ENCODE data around the gene ELMO1. TPM values are rescaled to one million over a fixed set of nuclear protein-coding genes. Genes with fewer than 3 reads are reported as not detected.

ELMO1 gene
- total RNA-seq, 1 experiment from 2014 or later = not detected

GRCh38 chr7:37394158-37394557 is 54.5 kb downstream of the ELMO1 start:
- Histone ChIP-seq H3K9ac (ENCODE audit: low read length) (no peak overlapping the region), H3K4me2 (ENCODE audit: low read length) (no peak overlapping the region), H3K9me2 (replicated peaks; ENCODE audit: low read length) (no peaks in the 10 kb centered on the region), H3K27ac (ENCODE audit: low read length) (no peak overlapping the region), H3F3A (ENCODE audit: low read length, unreplicated experiment) (no peaks in the 10 kb centered on the region), H3K36me3 (ENCODE audit: low read depth, low read length) (no peaks in the 10 kb centered on the region), H3K27me3 (ENCODE audit: low read length) (no peaks in the 10 kb centered on the region; the same call in 1 of the 2 replicates), H3K4me1 (ENCODE audit: insufficient read depth, low read length) (no peaks in the 10 kb centered on the region), H2AFZ (ENCODE audit: low read length) (no peak overlapping the region), H3K4me3 (ENCODE audit: low read length) (no peak overlapping the region), H4K20me1 (ENCODE audit: low read length) (no peaks in the 10 kb centered on the region), H3K79me2 (ENCODE audit: low read length) (no peaks in the 10 kb centered on the region), H3K9me3 (ENCODE audit: low read length) (no peaks in the 10 kb centered on the region)
- DNase-seq = no peak
- intact Hi-C loops (cut with micrococcal nuclease) = no loop called here
- ChIA-PET POLR2A (ENCODE audit: unreplicated experiment) (no interaction called here), CTCF (no interaction called here)
- no peak for ATAC-seq
- BruUV-seq (replicated peaks) = no TSS peak
- no peak for TF ChIP-seq CTCF (conservative IDR thresholded peaks at IDR 0.05; ENCODE audit: low read depth, low read length)
- no peak for TF ChIP-seq EZH2 (IDR thresholded peaks at IDR 0.05; ENCODE audit: low read length, unreplicated experiment)
- TF ChIP-seq EZH2phosphoT487 (IDR thresholded peaks at IDR 0.05; ENCODE audit: borderline replicate concordance, low read length) = no peak

- BruUV-seq (replicated peaks) = no TSS peak
- no peak overlapping the region for H3K4me2 ChIP-seq (ENCODE audit: low read length)
- no peaks in the 10 kb centered on the region for H3K9me2 ChIP-seq (replicated peaks; ENCODE audit: low read length)
- H3K27me3 ChIP-seq (ENCODE audit: low read length) = no peaks in the 10 kb centered on the region; the same call in 1 of the 2 replicates
- no peak overlapping the region for H3K9ac ChIP-seq (ENCODE audit: low read length)
- no peaks in the 10 kb centered on the region for H3K79me2 ChIP-seq (ENCODE audit: low read length)
- H2AFZ ChIP-seq (ENCODE audit: low read length) = no peak overlapping the region
- no peaks in the 10 kb centered on the region for H3K36me3 ChIP-seq (ENCODE audit: low read depth, low read length)
- H3K9me3 ChIP-seq (ENCODE audit: low read length) = no peaks in the 10 kb centered on the region
- ChIA-PET POLR2A (ENCODE audit: unreplicated experiment) (no interaction called here), CTCF (no interaction called here)
- no peaks in the 10 kb centered on the region for H4K20me1 ChIP-seq (ENCODE audit: low read length)
- H3K27ac ChIP-seq (ENCODE audit: low read length) = no peak overlapping the region
- H3K4me3 ChIP-seq (ENCODE audit: low read length) = no peak overlapping the region
- no peaks in the 10 kb centered on the region for H3F3A ChIP-seq (ENCODE audit: low read length, unreplicated experiment)
- ATAC-seq (no peak), DNase-seq (no peak)
- intact Hi-C loops (cut with micrococcal nuclease) = no loop called here
- no peak for TF ChIP-seq EZH2phosphoT487 (IDR thresholded peaks at IDR 0.05; ENCODE audit: borderline replicate concordance, low read length)
- TF ChIP-seq EZH2 (IDR thresholded peaks at IDR 0.05; ENCODE audit: low read length, unreplicated experiment) = no peak
- TF ChIP-seq CTCF (conservative IDR thresholded peaks at IDR 0.05; ENCODE audit: low read depth, low read length) = no peak
- no peaks in the 10 kb centered on the region for H3K4me1 ChIP-seq (ENCODE audit: insufficient read depth, low read length)
Measured at GRCh38 chr7:37393476-37393875, 55.2 kb downstream of the ELMO1 start.

- Histone ChIP-seq H3K79me2 (ENCODE audit: low read length) (no peaks in the 10 kb centered on the region), H3K9me3 (ENCODE audit: low read length) (no peaks in the 10 kb centered on the region), H3K27me3 (ENCODE audit: low read length) (no peaks in the 10 kb centered on the region; the same call in 1 of the 2 replicates), H3K4me2 (ENCODE audit: low read length) (no peak overlapping the region), H3K4me1 (ENCODE audit: insufficient read depth, low read length) (no peaks in the 10 kb centered on the region), H3F3A (ENCODE audit: low read length, unreplicated experiment) (no peaks in the 10 kb centered on the region), H2AFZ (ENCODE audit: low read length) (no peak overlapping the region), H4K20me1 (ENCODE audit: low read length) (no peaks in the 10 kb centered on the region), H3K4me3 (ENCODE audit: low read length) (no peak overlapping the region), H3K9me2 (replicated peaks; ENCODE audit: low read length) (no peaks in the 10 kb centered on the region), H3K27ac (ENCODE audit: low read length) (no peak overlapping the region), H3K36me3 (ENCODE audit: low read depth, low read length) (no peaks in the 10 kb centered on the region), H3K9ac (ENCODE audit: low read length) (no peak overlapping the region)
- intact Hi-C loops (cut with micrococcal nuclease) = no loop called here
- BruUV-seq (replicated peaks) = no TSS peak
- no peak for DNase-seq
- ATAC-seq = no peak
- ChIA-PET POLR2A (ENCODE audit: unreplicated experiment) (no interaction called here), CTCF (no interaction called here)
- no peak for TF ChIP-seq CTCF (conservative IDR thresholded peaks at IDR 0.05; ENCODE audit: low read depth, low read length)
- TF ChIP-seq EZH2 (IDR thresholded peaks at IDR 0.05; ENCODE audit: low read length, unreplicated experiment) = no peak
- TF ChIP-seq EZH2phosphoT487 (IDR thresholded peaks at IDR 0.05; ENCODE audit: borderline replicate concordance, low read length) = no peak
Measured at GRCh38 chr7:37392673-37393017, 56.0 kb downstream of the ELMO1 start.
